ENCODE data around the gene GCLM. TPM values are rescaled to one million over a fixed set of nuclear protein-coding genes. Genes with fewer than 3 reads are reported as not detected.

Gene GCLM
- total RNA-seq, 1 experiment from 2014 or later = 14.1 TPM

DNA sequence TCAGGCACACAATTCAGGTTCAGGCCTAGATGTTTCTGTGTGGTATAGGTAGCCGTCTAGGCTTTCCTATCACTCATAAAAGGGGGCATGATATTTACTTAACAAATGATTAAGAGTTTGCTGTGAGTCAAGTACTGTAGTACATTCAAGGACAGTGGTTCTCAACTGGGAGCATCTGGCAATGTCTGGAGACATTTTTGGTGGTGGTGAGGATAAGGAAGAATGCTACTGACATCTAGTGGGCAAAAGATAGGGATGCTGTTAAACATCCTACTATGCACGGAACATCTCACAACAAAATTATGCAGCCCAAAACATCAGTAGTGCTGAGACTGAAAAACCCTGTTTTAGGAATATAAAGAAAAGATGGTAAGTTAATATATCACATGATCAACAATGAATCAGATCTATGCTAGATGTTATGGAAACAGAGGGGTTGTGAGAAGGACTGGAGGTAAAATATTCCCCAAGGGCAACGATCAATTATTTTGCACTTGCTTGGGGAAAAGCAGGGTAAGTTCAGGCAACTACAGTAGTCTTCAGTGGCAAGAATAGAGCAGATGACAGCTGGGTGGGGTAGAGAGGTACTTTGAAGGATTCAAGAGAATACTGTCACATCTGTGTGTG is 35.1 kb downstream of the GCLM start:
- POLR2A ChIA-PET = no interaction called here
- peak; percentile 36 for ATAC-seq
- Mint-ChIP-seq H3K4me1 (peaks cover 14% of the 10 kb centered on the region), H3K36me3 (peaks cover 72% of the 10 kb centered on the region), H3K27me3 (ENCODE audit: low read depth) (no peaks in the 10 kb centered on the region), H3K4me3 (no peak overlapping the region), H3K27ac (no peak overlapping the region), H3K9me3 (no peaks in the 10 kb centered on the region)
- TF ChIP-seq CREM (CRISPR knock-in tag; IDR thresholded peaks at IDR 0.05) (no peak), CTCF (IDR thresholded peaks at IDR 0.05) (peak; percentile 25; the same call in 1 of the 2 replicates)
- DNase-seq (ENCODE audit: low spot score) = no peak
- CTCF ChIA-PET = interaction anchor here (1.4 kb wide), 1 partner anchor 106 kb away, joined by 5 read pairs; no protein-coding TSS in a partner anchor

GRCh38 chr1:93871366-93871765 is 37.9 kb downstream of the GCLM start:
- no peak overlapping the region for H3K4me3 Mint-ChIP-seq

More at GRCh38 chr1:93871366-93871765, 37.9 kb downstream of the GCLM start:
- no peak for ATAC-seq
- Mint-ChIP-seq H3K27ac (no peak overlapping the region), H3K36me3 (peaks cover 66% of the 10 kb centered on the region), H3K4me1 (peaks cover 3% of the 10 kb centered on the region), H3K9me3 (no peaks in the 10 kb centered on the region), H3K27me3 (ENCODE audit: low read depth) (no peaks in the 10 kb centered on the region)
- ChIA-PET CTCF (no interaction called here), POLR2A (interaction anchor here (0.5 kb wide), 1 partner anchor 27 kb away, joined by 4 read pairs; no protein-coding TSS in a partner anchor)
- TF ChIP-seq ELF4 (CRISPR knock-in tag; IDR thresholded peaks at IDR 0.05; ENCODE audit: low read depth) (no peak), PRRX2 (CRISPR knock-in tag; IDR thresholded peaks at IDR 0.05) (no peak), FOXP1 (CRISPR knock-in tag; IDR thresholded peaks at IDR 0.05; ENCODE audit: borderline replicate concordance) (no peak), OVOL2 (CRISPR knock-in tag; IDR thresholded peaks at IDR 0.05; ENCODE audit: borderline replicate concordance) (no peak), ZNF138 (CRISPR knock-in tag; conservative IDR thresholded peaks at IDR 0.05) (no peak), MYBL2 (CRISPR knock-in tag; IDR thresholded peaks at IDR 0.05) (no peak), ERG (CRISPR knock-in tag; IDR thresholded peaks at IDR 0.05) (no peak), E2F1 (CRISPR knock-in tag; IDR thresholded peaks at IDR 0.05) (no peak), NR2C2 (CRISPR knock-in tag; IDR thresholded peaks at IDR 0.05) (no peak), ATF1 (CRISPR knock-in tag; IDR thresholded peaks at IDR 0.05) (no peak), SP1 (CRISPR knock-in tag; conservative IDR thresholded peaks at IDR 0.05) (no peak), ETV6 (CRISPR knock-in tag; IDR thresholded peaks at IDR 0.05) (no peak), FOXP4 (CRISPR knock-in tag; IDR thresholded peaks at IDR 0.05) (no peak), ZNF416 (CRISPR knock-in tag; IDR thresholded peaks at IDR 0.05) (no peak)
- TF ChIP-seq, protein P1, sequence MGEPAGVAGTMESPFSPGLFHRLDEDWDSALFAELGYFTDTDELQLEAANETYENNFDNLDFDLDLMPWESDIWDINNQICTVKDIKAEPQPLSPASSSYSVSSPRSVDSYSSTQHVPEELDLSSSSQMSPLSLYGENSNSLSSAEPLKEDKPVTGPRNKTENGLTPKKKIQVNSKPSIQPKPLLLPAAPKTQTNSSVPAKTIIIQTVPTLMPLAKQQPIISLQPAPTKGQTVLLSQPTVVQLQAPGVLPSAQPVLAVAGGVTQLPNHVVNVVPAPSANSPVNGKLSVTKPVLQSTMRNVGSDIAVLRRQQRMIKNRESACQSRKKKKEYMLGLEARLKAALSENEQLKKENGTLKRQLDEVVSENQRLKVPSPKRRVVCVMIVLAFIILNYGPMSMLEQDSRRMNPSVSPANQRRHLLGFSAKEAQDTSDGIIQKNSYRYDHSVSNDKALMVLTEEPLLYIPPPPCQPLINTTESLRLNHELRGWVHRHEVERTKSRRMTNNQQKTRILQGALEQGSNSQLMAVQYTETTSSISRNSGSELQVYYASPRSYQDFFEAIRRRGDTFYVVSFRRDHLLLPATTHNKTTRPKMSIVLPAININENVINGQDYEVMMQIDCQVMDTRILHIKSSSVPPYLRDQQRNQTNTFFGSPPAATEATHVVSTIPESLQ (CRISPR knock-in tag; IDR thresholded peaks at IDR 0.05) = no peak
- TF ChIP-seq, protein P2, sequence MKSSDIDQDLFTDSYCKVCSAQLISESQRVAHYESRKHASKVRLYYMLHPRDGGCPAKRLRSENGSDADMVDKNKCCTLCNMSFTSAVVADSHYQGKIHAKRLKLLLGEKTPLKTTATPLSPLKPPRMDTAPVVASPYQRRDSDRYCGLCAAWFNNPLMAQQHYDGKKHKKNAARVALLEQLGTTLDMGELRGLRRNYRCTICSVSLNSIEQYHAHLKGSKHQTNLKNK (CRISPR knock-in tag; IDR thresholded peaks at IDR 0.05) = no peak
- TF ChIP-seq, protein P3, sequence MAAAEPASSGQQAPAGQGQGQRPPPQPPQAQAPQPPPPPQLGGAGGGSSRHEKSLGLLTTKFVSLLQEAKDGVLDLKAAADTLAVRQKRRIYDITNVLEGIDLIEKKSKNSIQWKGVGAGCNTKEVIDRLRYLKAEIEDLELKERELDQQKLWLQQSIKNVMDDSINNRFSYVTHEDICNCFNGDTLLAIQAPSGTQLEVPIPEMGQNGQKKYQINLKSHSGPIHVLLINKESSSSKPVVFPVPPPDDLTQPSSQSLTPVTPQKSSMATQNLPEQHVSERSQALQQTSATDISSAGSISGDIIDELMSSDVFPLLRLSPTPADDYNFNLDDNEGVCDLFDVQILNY (CRISPR knock-in tag; IDR thresholded peaks at IDR 0.05) = no peak
- no peak for DNase-seq (ENCODE audit: low spot score)
